ENCODE data around the gene LRRC61.

Gene LRRC61

DNA sequence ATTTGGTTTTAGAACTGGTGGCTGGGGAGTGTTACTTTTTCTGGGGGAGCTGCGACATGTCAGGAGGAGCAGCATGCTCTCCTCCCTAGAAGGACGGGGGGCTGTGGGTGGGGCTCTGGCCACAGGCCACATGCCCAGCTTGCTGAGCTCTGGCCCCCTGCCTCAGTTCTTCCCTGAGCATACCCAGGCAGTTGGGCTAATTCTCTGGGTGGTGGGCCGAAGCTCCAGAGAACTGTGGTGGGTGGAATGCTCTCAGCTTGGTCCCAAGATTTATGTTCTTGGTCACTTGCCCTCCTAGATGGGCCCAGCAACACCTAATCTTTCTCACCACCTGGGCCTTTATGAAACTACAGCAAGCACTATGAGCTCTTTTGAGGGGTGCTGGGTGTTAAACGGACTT lies 50.9 kb downstream of the LRRC61 start:
- H3K36me3 ChIP-seq (ENCODE audit: control insufficient read depth, insufficient read depth, low read length), result no peaks in the 10 kb centered on the region
- no peaks in the 10 kb centered on the region for H3K27me3 ChIP-seq (ENCODE audit: control insufficient read depth, insufficient read depth, low read length)
- H3K4me2 ChIP-seq (ENCODE audit: low read length), result no peak overlapping the region
- H3K4me1 ChIP-seq, result peaks cover 12% of the 10 kb centered on the region
- peaks cover 23% of the 10 kb centered on the region for H3K79me2 ChIP-seq
- TF ChIP-seq, protein P1, sequence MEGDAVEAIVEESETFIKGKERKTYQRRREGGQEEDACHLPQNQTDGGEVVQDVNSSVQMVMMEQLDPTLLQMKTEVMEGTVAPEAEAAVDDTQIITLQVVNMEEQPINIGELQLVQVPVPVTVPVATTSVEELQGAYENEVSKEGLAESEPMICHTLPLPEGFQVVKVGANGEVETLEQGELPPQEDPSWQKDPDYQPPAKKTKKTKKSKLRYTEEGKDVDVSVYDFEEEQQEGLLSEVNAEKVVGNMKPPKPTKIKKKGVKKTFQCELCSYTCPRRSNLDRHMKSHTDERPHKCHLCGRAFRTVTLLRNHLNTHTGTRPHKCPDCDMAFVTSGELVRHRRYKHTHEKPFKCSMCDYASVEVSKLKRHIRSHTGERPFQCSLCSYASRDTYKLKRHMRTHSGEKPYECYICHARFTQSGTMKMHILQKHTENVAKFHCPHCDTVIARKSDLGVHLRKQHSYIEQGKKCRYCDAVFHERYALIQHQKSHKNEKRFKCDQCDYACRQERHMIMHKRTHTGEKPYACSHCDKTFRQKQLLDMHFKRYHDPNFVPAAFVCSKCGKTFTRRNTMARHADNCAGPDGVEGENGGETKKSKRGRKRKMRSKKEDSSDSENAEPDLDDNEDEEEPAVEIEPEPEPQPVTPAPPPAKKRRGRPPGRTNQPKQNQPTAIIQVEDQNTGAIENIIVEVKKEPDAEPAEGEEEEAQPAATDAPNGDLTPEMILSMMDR (IDR thresholded peaks at IDR 0.05), result no peak
- H3K9ac ChIP-seq, result no peak overlapping the region
- no peaks in the 10 kb centered on the region for H3K9me3 ChIP-seq (ENCODE audit: control insufficient read depth, low read length)
- no peak overlapping the region for H3K4me3 ChIP-seq (ENCODE audit: low read depth, low read length)
- no peak overlapping the region for H3K27ac ChIP-seq
- H2AFZ ChIP-seq, result no peak overlapping the region

DNA sequence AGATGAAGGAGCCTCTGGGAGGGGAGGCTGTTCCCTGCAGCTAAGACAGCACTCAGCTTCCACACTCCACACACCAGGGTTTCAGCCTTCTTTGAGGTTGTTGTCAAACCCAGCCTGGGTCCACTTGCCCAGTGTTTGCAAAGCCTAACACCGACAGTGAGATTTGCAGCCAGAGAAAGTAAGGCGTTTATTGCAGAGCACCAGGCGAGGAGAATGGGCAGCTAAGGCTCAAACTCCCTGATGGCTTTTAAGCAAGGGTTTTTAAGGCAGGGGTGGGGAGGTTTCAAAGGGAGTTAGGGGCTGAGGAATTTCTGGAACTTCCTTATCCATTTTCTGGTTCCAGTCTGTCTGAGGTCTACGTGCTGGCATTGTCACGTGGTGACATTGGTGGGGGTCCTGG lies 51.3 kb downstream of the LRRC61 start:
- TF ChIP-seq, protein P1 (IDR thresholded peaks at IDR 0.05), result no peak
- peaks cover 23% of the 10 kb centered on the region for H3K79me2 ChIP-seq
- no peak overlapping the region for H2AFZ ChIP-seq
- no peaks in the 10 kb centered on the region for H3K36me3 ChIP-seq (ENCODE audit: control insufficient read depth, insufficient read depth, low read length)
- no peak overlapping the region for H3K9ac ChIP-seq
- no peak overlapping the region for H3K4me2 ChIP-seq (ENCODE audit: low read length)
- no peaks in the 10 kb centered on the region for H3K9me3 ChIP-seq (ENCODE audit: control insufficient read depth, low read length)
- no peaks in the 10 kb centered on the region for H3K27me3 ChIP-seq (ENCODE audit: control insufficient read depth, insufficient read depth, low read length)
- H3K27ac ChIP-seq, result no peak overlapping the region
- peaks cover 12% of the 10 kb centered on the region for H3K4me1 ChIP-seq
- no peak overlapping the region for H3K4me3 ChIP-seq (ENCODE audit: low read depth, low read length)

DNA sequence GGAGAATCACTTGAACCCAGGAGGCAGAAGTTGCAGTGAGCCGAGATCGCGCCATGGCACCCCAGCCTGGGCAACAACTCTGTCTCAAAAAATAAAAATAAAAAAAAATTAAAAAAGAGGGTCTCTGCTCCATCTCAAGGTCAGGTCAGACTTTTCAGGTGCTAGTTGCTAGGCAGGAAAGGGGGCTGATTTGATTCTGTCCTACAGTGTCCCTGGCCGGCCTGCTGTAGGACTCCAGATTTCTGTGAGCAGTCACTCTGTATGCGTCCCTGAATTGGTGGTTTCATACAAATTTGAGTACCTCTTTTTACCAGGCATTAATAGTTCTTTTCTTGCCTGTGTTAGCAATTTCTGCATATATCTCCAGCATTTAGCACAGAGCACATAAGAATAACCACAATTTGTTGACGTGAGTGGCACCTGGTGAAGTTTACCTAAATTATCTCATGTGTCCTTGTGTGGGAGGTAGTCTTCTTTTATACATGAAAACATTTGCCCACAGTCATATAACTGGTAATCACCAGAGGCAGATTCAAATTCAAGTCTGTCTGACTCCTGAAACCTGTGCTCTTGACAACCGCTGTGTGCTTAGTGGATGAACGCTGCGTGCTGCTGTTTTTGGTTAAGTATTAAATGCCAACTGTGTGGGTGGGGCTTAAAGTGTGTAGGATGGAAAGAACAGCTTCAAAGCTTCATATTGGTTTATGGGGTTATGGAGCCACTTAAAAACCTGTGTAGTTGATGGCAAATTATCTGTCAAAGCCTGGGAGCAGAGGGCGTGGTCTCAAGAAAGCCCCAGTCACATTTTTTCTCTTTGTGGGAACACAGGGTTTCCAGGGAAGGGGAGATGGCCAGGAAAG lies 52.7 kb downstream of the LRRC61 start:
- H3K4me3 ChIP-seq (ENCODE audit: low read depth, low read length), result no peak overlapping the region
- H3K27ac ChIP-seq, result no peak overlapping the region
- H3K27me3 ChIP-seq (ENCODE audit: control insufficient read depth, insufficient read depth, low read length), result no peaks in the 10 kb centered on the region
- H3K4me1 ChIP-seq, result peaks cover 4% of the 10 kb centered on the region
- peaks cover 16% of the 10 kb centered on the region for H3K79me2 ChIP-seq
- H3K9ac ChIP-seq, result no peak overlapping the region
- no peak overlapping the region for H3K4me2 ChIP-seq (ENCODE audit: low read length)
- no peaks in the 10 kb centered on the region for H3K36me3 ChIP-seq (ENCODE audit: control insufficient read depth, insufficient read depth, low read length)
- H2AFZ ChIP-seq, result no peak overlapping the region
- TF ChIP-seq, protein P1 (IDR thresholded peaks at IDR 0.05), result no peak
- H3K9me3 ChIP-seq (ENCODE audit: control insufficient read depth, low read length), result no peaks in the 10 kb centered on the region

DNA sequence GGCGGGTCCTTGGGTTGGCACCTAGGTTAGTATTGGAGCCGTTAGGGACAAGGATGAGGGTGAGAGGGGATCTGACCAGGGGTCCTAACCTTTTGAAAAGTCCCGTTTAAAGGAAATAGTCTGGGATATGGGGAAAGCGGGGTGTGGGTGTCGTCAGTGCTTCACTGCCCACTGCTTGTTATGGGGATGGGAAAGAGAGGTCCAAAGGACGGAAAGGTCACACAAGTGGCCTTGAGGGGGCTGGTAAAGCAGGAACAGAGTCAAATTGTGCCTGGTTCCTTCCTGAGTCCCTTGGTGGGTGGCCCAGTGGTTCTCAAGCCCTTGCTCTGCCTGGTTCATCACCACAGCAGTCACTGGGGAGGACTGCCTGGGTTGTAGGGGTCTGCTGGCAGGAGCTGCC lies 53.4 kb downstream of the LRRC61 start:
- H3K4me3 ChIP-seq (ENCODE audit: low read depth, low read length), result no peak overlapping the region
- no peak overlapping the region for H2AFZ ChIP-seq
- peaks cover 12% of the 10 kb centered on the region for H3K79me2 ChIP-seq
- H3K27me3 ChIP-seq (ENCODE audit: control insufficient read depth, insufficient read depth, low read length), result no peaks in the 10 kb centered on the region
- no peaks in the 10 kb centered on the region for H3K36me3 ChIP-seq (ENCODE audit: control insufficient read depth, insufficient read depth, low read length)
- H3K4me1 ChIP-seq, result peaks cover 4% of the 10 kb centered on the region
- H3K9me3 ChIP-seq (ENCODE audit: control insufficient read depth, low read length), result no peaks in the 10 kb centered on the region
- TF ChIP-seq, protein P1 (IDR thresholded peaks at IDR 0.05), result no peak
- no peak overlapping the region for H3K9ac ChIP-seq
- H3K27ac ChIP-seq, result no peak overlapping the region
- no peak overlapping the region for H3K4me2 ChIP-seq (ENCODE audit: low read length)

DNA sequence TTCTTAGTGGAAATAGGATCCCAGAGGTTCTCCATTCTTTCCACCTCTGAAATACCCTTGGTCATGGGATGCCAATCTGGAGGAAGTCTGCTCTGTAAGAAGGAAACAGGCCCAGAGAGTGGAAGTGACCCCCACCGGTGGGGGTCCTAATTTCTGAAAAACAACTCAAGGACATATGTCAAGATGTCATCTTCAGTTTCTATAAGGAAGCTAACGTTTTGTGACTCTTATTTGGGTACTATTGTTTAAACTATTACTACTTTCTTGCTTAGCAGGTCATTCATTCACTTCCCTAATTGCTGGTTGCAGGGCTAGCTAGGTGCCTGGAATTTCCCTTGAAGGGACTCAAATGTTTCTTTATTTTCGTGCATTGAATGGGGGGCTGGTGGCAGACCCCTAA lies 54.0 kb downstream of the LRRC61 start:
- Histone ChIP-seq H3K27me3 (ENCODE audit: control insufficient read depth, insufficient read depth, low read length) (no peaks in the 10 kb centered on the region), H3K4me2 (ENCODE audit: low read length) (no peak overlapping the region), H3K36me3 (ENCODE audit: control insufficient read depth, insufficient read depth, low read length) (no peaks in the 10 kb centered on the region), H3K4me1 (peaks cover 4% of the 10 kb centered on the region), H3K4me3 (ENCODE audit: low read depth, low read length) (no peak overlapping the region), H2AFZ (no peak overlapping the region), H3K9ac (no peak overlapping the region), H3K27ac (no peak overlapping the region), H3K9me3 (ENCODE audit: control insufficient read depth, low read length) (no peaks in the 10 kb centered on the region), H3K79me2 (peaks cover 7% of the 10 kb centered on the region)
- TF ChIP-seq, protein P1 (IDR thresholded peaks at IDR 0.05), result no peak
